ENCODE measurements around the gene GLIS1.

Gene GLIS1

DNA sequence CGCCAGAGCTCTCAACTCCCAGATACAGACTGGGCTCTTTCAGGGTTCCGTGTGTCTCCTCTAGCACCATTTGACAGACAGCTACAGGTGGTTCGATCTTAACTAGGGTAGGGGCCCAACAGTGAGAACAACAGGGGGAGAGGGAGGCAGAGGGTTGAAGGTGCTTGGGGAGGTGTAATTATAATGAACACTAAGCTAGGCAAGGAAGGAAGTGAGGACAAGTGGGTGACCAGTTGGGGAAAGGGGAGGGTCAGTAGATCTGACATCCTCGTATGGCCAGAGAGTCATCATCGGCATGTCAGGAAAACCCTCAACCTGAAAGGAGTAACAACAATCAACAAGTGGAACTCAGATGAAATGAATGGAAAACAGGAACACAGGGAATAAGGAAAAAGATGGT, 22.8 kb downstream of the GLIS1 start:
- DNase-seq: no peak

- no peak for DNase-seq
Observed at GRCh38 chr1:53715478-53715877, 23.5 kb downstream of the GLIS1 start.

GRCh38 chr1:53712276-53712675, 26.7 kb downstream of the GLIS1 start:
- DNase-seq: no peak

GRCh38 chr1:53710584-53710983, 28.4 kb downstream of the GLIS1 start:
- DNase-seq: no peak

DNA sequence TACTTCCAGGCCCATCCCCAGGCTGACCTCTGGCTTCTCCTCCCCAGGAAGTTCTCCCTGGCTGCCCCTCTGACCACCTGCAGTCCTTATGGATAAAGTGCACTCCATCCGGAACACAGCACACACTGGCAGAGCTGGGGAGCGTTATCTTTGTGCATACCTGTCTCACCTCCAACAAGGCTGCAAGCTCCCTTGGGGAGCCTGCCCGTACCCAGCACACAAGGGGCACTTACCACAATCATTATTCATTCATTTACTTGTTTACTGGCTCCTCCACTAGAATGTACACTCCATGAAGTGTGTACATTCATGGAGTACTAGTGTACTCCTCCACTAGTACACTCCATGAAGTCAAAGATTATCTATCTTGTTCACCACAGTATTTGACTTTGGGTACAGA, 30.3 kb downstream of the GLIS1 start:
- no peak for DNase-seq

DNA sequence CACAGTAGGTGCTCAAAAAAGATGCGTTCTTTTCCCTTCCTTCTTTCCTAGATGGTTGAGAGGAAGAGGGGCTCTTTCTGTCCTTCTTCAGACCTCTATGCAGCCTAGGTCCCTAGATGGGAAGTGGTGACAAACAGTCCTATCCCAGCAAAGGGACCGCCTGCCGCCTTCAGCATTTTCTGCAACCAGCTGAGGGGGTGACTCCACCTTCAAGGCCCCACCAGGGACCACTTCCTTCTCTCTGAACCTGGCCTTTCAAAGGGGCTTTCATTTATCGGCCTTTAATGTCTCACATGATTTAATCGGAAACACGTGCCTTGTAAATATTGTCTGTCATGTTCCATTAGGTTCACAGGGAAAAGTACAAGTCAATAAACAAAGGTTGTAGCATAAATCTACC, 32.6 kb downstream of the GLIS1 start:
- no peak for DNase-seq

DNA sequence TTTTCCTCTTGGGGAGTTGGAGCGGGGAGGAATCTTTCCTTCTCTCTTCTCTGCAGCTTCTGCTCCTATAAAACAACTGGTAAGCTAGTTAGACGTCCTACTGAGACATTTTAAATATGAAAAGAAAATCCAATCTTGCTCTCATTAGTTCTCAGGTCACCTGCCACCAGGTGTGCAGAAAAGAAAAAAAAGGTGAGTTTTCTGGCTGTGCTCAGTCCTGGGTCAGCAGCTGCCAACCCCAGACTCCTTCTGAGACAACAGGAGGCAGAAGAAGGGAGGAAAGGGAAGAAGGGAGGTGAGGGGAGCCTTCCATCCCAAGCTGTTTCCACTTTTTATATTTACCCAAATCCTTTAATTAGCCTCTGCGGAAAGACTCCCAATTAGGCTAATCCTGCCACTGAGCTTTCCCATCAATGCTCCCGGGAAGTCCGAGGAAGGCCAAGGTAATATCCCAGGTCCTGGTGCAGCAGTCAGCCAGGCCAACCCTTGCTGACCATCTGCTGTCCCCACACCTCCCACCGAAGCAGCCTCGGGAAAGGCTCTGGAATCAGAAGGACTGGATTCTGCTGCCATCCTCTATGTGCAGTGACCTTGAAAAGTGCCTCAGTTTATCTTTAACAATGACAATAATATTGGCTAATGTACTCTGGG, 33.4 kb downstream of the GLIS1 start:
- no peak for DNase-seq

- DNase-seq: no peak
Observed at GRCh38 chr1:53704804-53705445, 34.0 kb downstream of the GLIS1 start.

DNA sequence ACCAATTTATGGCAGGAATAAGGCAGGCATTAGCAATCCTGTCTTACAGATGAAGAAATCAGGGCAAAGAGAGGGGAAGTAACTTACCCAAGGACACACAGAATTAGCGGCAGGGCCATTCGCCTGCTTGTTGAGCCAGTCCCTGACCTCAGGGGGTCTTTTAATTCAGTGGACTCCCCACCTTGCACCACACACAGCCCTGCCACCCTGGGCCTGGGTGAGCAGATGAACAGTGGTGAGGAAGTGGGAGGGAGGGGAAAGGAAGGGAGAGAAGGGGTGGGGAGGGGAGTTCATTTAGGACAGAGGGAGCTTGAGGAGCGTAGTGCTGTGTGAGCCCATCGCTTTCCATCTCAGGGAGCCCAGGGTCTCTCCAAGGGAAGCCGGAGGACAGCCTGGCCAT, 34.7 kb downstream of the GLIS1 start:
- DNase-seq: no peak

DNA sequence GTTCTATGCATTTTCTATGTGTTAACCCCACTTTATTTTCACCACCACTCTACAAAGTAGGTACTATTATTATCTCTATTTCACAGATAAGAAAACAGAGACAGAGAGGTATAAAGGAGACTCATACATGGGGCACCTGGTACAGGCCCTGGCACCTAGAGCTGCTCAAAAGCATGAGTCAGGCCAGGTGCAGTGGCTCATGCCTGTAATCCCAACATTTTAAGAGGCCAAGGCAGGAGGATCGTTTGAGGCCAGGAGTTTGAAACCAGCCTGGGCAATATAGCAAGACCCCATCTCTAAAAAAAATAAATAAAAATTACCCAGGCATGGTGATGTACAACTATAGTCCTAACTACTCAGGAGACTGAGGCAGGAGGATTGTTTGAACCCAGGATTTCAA, 35.8 kb downstream of the GLIS1 start:
- DNase-seq: no peak

GRCh38 chr1:53702341-53702740, 36.6 kb downstream of the GLIS1 start:
- DNase-seq: no peak

DNA sequence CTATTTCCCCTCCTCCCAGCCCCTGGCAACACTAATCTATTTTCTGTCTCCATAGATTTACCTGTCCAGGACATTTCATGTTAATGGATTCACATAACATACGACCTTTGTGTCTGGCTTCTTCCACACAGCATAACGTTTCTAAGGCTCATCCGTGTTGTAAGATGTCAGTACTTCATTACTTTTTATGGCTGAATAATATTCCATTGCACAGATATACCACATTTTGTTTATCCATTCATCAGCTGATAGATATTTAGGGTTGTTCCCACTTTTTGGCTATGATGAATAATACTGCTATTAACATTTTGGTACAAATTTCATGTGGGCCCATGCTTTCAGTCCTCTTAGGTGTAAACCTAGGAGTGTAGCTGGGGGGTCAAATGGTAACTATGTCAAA, 38.2 kb downstream of the GLIS1 start:
- DNase-seq: no peak

- no peak for DNase-seq
Observed at GRCh38 chr1:53699981-53700380, 39.0 kb downstream of the GLIS1 start.

- no peak for DNase-seq
Observed at GRCh38 chr1:53698384-53698980, 40.5 kb downstream of the GLIS1 start.

DNA sequence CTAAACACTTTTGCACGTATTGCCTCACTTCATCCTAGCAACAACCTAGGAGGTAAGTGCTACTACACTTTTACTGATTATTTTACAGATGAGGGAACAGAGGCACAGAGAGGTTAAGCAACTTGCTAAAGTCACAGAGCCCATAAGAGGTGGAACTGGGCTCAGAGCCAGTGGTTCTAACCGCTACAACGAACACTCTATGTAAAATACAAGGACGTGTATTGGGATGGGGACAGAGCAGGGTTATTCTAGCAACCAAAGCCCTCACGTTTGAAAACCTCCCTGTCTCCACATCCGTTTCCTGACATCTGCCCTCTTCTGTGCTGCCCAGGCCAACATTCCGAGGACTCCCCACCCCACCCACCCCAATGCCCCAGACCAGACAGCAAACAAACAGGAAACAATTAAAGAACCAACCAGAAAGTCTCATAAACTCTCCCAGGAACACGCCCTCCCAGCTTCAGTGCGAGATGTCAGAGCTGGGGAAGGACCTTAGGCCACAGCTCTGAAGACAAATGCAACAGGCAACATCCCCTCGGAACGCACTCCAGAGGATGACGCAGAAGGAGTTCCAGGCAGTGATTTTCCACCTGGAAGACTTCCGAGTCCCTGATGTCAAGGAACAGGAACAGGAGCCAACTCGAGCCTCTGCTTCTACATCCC, 41.1 kb downstream of the GLIS1 start:
- no peak for DNase-seq

- DNase-seq: no peak
Observed at GRCh38 chr1:53696990-53697389, 42.0 kb downstream of the GLIS1 start.

GRCh38 chr1:53696571-53696970, 42.4 kb downstream of the GLIS1 start:
- no peak for DNase-seq

- DNase-seq: no peak
Observed at GRCh38 chr1:53696051-53696450, 42.9 kb downstream of the GLIS1 start.

GRCh38 chr1:53695116-53695515, 43.8 kb downstream of the GLIS1 start:
- no peak for DNase-seq

GRCh38 chr1:53694718-53695091, 44.3 kb downstream of the GLIS1 start:
- no peak for DNase-seq

DNA sequence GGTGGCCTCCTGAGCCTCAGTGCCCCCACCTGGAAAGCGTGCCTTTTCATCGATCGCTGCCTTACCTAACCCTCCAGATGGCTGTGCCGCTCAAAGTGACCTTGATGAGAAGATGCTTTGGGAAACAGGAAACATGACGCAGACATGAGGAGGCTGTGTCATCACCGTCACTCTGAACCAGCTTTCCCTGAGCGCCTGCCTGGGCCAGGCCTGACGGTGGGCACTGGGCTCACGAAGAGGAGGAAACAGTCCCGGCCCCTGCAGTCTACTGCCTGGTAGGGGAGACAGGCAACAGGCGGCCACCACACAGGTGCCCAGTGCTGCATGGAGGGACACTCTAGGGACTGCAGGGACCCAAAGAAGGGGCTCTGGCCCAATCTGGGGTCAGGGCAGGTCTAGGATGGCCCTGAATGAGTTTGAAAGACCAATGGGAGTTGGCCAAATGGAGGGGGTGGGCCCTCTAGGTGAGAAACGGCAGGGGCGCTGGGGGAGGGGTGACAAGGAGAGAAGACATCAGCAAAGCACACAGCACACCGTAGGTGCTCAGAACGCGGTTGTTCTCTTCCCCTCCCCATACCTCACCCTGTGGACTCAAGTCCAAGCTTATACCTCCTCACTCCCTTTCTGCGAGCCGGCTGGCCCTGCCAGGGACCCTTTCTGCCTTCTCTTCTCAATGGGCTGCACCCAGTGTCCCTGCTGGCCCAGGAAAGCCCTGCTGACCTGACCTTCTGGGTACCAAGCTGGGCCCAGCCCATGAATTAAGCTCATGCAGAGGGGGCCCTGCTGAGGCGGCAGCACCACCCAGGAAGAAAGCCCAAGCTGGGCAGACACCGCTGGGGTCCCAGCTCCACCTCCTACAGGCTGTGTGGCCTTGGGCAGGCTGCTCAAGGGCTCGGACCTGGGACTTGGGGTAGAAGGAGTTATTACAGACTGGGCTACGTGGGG, 44.9 kb downstream of the GLIS1 start:
- DNase-seq: no peak

DNA sequence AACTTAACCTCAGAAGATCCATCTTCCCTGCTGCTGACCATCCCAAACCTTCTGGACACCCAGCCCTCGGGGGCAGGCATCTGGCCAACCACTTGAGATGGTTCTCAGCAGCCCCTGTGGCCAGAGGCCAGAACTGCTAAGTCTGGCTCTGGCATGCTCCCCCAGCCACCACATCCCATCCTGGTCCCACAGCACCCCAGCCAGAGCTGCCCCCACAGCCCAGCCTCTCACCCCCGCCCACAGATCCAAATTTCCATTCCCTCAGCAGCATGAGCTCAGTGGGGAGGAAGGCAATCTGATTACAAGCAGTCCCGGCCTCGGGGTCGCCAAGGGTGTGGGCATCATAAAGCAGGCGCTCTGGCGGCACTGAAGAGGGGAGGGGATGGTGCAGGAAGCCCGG, 45.6 kb downstream of the GLIS1 start:
- no peak for DNase-seq

- DNase-seq: no peak
Observed at GRCh38 chr1:53691326-53691725, 47.6 kb downstream of the GLIS1 start.

All from stimulated activated CD4-positive, alpha-beta T cell treated with anti-CD3 and anti-CD28 coated beads, Interleukin-12 subunit alpha, Interleukin-12 subunit beta, amount 100 ng/mL, for 4 hours (primary cell).